HG02678 (cell line): ENCODE results near the gene VPS50.

Source experiments
- ATAC-seq: cut with Tn5 transposase; IDR thresholded peaks from one replicate; pipeline ENCODE4 v1.9.1; 2021; ENCODE audit warnings: mild to moderate bottlenecking, moderate library complexity; ENCODE audit not compliant: unreplicated experiment

VPS50 gene

GRCh38 chr7:93231799-93232672, at the start of gene VPS50:
Gene VPS50 (plus strand): TSS chr7:93232366. CDS start chr7:93232468, 102 bp downstream.
- peak; percentile 99 for ATAC-seq

GRCh38 chr7:93185303-93186027, 46.7 kb upstream of the VPS50 start:
- no peak for ATAC-seq

GRCh38 chr7:93188870-93189634, 43.1 kb upstream of the VPS50 start:
- no peak for ATAC-seq

- no peak for ATAC-seq
These were observed 37.8 kb upstream of the VPS50 start for GRCh38 chr7:93194386-93194785.

GRCh38 chr7:93196336-93196735, 35.8 kb upstream of the VPS50 start:
- ATAC-seq = no peak

- ATAC-seq = no peak
These were observed 33.7 kb upstream of the VPS50 start for GRCh38 chr7:93198472-93198871.

- ATAC-seq = no peak
These were observed 29.4 kb upstream of the VPS50 start for GRCh38 chr7:93202594-93203250.

- no peak for ATAC-seq
These were observed 28.7 kb upstream of the VPS50 start for GRCh38 chr7:93203496-93203895.

- no peak for ATAC-seq
These were observed 27.1 kb upstream of the VPS50 start for GRCh38 chr7:93205046-93205445.

- ATAC-seq = no peak
These were observed 20.8 kb upstream of the VPS50 start for GRCh38 chr7:93211228-93211818.

- no peak for ATAC-seq
These were observed 19.3 kb upstream of the VPS50 start for GRCh38 chr7:93212881-93213280.

GRCh38 chr7:93218997-93219827, 13.0 kb upstream of the VPS50 start:
- no peak for ATAC-seq

GRCh38 chr7:93219868-93220267, 12.3 kb upstream of the VPS50 start:
- no peak for ATAC-seq

- no peak for ATAC-seq
These were observed 5.9 kb upstream of the VPS50 start, which contains the start of gene HEPACAM2 for GRCh38 chr7:93226310-93226709. Gene HEPACAM2 (minus strand): TSS chr7:93226469.

GRCh38 chr7:93228302-93228701, 3.9 kb upstream of the VPS50 start:
- ATAC-seq = peak; percentile 18

- ATAC-seq = no peak
These were observed 907 bp upstream of the VPS50 start for GRCh38 chr7:93231259-93231658.

- no peak for ATAC-seq
These were observed 480 bp downstream of the VPS50 start for GRCh38 chr7:93232673-93233018.

- no peak for ATAC-seq
These were observed 3.4 kb downstream of the VPS50 start for GRCh38 chr7:93235541-93235940.

- no peak for ATAC-seq
These were observed 6.0 kb downstream of the VPS50 start for GRCh38 chr7:93238131-93238530.

- ATAC-seq = no peak
These were observed 6.6 kb downstream of the VPS50 start for GRCh38 chr7:93238748-93239147.
